NOMO-1 treated with DMSO at 0.1 percent for 48 hours (cell line): ENCODE results near the gene GLI3.
"Not testable (repeated sequence)": the region's sequence is repeated elsewhere in the genome, so short reads cannot be mapped to it uniquely, and the experiment has no call there.

Experiments used
- DNase-seq: peaks from one replicate; lab custom pipeline; 2025; ENCODE audit not compliant: unreplicated experiment; lab: John Stamatoyannopoulos, UW

The GLI3 gene

DNA sequence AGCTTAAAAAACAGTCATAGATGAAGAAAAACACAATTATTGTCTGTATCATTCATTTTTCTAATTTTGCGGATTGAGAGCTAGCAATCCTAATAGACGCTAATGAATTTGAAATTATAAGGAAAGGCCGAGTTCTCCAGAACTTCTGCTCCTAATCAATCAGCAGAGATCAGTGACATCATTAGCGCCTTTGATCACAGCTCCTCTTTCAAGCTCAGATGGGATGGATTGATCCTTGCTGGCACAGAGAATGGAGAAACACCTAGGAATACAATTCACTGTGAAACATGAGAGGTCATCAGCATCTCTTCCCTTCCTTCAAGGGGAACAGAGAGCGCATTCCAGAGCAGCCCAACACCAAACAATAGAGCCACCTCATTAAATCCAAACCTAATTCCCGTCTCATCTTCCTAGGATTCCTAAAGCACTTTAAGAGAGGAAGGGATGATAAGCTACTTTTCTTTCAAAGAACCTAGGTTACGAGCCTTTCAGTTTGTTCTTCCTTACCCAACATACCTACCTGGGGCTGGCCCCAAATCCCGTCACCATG lies 24.4 kb downstream of the GLI3 start:
- DNase-seq, result no peak

DNA sequence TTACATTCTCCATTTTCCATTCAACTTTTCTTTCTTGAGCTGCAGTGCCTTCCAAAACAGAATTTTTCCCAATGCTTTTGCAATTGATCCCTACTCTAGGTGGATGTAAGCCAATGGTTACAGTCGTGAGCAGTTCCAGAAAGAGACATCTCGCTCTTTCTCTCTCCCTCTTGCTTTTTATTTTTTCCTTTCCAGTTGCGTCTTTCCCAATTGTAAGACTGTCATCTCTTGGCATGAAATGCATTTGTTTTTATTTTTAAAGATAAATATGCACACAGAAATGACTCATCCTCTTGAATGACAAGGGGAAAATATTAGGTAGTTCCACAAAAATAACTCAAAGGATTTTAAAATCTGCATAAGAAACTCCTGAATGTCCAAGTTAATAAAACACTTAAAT lies 25.1 kb downstream of the GLI3 start:
- DNase-seq, result no peak

DNA sequence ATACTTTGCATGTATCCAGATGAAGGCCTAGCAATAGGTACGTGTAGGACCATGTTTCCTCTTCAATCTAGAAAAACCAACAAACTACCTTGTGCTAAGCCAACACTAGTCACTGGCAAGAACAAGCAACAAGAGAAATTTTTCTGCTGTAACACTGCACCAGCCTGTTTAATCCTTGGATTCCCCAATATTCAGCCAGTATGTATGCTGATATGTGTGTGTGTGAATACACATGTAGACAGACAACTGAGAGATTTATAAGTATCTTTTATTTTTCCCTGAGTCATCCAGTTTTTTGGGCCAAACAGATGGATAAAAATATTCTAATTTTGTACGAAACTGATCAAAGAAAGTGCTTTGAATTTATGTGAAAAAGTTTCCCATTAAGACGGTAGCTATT lies 26.2 kb downstream of the GLI3 start:
- no peak for DNase-seq

DNA sequence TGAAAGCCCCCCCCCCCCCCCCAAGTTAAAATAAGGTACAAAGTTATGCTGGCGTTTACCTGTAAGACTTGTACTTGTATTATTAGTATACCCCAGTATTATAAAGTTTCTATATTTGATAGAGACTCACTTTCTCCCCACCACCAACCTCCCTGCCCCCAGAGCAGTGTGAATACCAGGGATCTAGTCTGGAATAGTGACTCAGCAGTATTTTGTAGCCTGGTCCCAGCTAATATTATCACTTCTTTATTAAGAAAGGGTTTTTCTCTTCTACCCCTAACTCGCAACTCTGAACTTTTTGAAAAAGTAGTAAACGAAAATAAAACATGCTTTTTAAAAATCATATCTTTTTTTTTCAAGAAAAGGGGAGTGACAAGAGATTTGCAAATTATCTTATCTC lies 26.7 kb downstream of the GLI3 start:
- DNase-seq, result no peak

DNA sequence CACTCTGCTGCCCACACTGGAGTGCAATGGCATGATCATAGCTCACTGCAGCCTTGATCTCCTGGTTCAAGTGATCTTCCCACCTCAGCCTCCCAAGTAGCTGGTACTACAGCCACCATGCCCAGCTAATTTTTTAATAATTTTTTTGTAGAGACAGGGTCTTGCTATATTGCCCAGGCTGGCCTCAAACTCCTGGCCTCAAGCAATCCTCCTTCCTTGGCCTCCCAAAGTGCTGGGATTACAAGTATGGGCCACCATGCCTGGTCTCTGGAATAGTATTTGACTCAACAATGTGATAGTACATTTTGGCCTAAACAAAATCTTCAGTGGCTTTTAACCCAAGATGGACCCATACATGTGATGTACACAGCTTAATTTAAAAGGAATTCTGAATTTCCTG lies 27.9 kb downstream of the GLI3 start:
- DNase-seq, result not testable (repeated sequence)

GRCh38 chr7:42208572-42208971 lies 28.4 kb downstream of the GLI3 start:
- DNase-seq, result no peak

DNA sequence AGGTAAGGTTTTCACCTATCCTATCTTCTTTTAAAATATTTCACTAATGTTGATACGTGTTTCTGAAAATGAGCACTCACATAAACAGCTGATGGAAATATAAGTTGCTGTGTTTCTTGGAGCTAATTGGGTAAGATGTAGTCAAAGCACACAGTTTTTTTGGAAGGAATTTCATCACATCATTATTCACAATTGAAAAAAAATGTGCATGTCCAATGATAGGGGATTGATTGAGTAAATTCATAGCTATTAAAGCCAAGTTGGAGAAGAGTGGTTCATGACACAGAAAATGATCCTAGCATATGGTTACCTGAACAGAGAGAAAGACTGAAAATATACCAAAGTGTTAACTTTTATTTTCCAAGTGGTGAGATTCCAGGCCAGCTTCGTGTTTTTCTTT lies 29.6 kb downstream of the GLI3 start:
- DNase-seq, result no peak

GRCh38 chr7:42203336-42203735 lies 33.7 kb downstream of the GLI3 start:
- no peak for DNase-seq

- no peak for DNase-seq
Measured at GRCh38 chr7:42202601-42203000, 34.4 kb downstream of the GLI3 start.

GRCh38 chr7:42198974-42199668 lies 37.9 kb downstream of the GLI3 start:
- no peak for DNase-seq

DNA sequence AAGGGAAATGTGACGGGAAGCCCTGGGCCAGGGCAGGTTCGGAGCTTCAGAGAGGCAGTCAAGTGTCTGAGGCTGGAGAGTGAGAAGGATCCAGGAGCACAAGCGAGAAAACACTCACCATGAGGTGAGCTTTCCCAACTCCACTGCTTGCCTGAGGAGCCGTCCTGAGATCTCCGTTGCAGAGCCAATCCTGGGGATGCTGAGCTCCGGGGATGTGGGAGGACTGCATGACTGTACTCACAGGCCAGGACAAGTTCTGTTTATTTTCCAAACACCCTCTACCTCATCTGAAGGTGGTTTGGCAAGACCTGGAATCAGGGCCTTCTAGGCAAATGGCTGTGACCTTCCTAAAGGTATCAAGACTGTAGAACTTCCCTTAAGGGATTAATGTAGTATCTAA lies 38.7 kb downstream of the GLI3 start:
- no peak for DNase-seq

GRCh38 chr7:42197451-42197850 lies 39.6 kb downstream of the GLI3 start:
- no peak for DNase-seq

DNA sequence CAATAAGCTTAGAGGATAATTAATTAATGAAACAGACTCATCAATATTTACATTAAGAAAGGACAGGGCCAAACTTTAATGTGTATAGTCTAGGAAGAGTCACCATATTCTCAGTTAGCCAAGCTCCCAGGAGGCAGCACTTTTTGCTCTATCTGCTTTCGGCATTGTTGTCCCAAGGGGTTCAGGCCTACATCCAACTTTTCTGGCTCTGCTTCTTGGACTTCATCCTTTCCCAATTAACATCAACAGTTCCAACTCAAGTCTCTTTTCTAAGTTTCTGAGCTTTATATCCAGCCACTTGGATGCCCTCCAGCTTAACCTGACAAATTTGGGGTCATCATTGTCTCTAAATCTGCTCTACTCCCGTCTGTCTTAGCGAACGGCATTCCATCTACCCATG lies 42.8 kb downstream of the GLI3 start:
- DNase-seq, result no peak

GRCh38 chr7:42193471-42194129 lies 43.4 kb downstream of the GLI3 start:
- no peak for DNase-seq

DNA sequence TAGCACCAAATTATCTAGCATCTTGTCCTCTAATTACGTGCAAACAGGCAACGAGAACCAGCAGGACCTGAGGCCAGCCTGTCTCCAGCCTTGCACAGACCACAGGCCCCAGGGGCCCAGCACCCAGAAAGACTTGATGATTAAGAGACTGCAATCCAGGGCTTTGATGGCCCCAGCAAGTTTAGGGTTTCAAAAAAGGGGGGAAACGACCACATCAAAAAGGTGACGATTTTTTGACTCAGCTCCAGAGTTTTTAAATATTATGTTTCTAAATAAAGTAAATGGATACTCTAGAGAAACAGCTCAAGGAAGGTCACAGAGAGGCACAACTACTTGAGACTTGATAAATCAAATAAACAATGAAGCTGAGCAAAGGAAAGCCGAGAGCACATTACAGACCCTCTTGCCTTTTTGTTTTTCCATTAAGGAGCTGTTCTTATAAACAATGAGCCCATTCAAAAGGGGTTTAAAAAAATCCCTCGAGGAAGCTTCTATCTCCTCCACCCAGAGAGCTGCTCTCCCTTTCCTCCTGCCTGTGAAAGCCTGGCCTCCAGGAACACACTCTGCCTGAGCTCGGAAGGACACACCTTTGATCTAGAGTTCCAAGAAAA lies 44.1 kb downstream of the GLI3 start:
- no peak for DNase-seq

- DNase-seq, result no peak
Measured at GRCh38 chr7:42192066-42192465, 44.9 kb downstream of the GLI3 start.

- no peak for DNase-seq
Measured at GRCh38 chr7:42189535-42189934, 47.5 kb downstream of the GLI3 start.

GRCh38 chr7:42186151-42186550 lies 50.9 kb downstream of the GLI3 start:
- no peak for DNase-seq

- DNase-seq, result no peak
Measured at GRCh38 chr7:42185726-42186125, 51.3 kb downstream of the GLI3 start.

GRCh38 chr7:42183547-42183946 lies 53.5 kb downstream of the GLI3 start:
- no peak for DNase-seq

GRCh38 chr7:42181566-42181965 lies 55.4 kb downstream of the GLI3 start:
- no peak for DNase-seq

GRCh38 chr7:42180806-42181205 lies 56.2 kb downstream of the GLI3 start:
- DNase-seq, result no peak
